ENCODE measurements around the gene PPP1R1A. TPM values are rescaled to one million over a fixed set of nuclear protein-coding genes. Genes with fewer than 3 reads are reported as not detected.

PPP1R1A gene
- total RNA-seq, 2 experiments from 2014 or later = not detected

GRCh38 chr12:54529581-54529980 lies 58.9 kb downstream of the PPP1R1A start:
- DNase-seq (ENCODE audit: low spot score) = no peak
- H3K4me1 ChIP-seq (ENCODE audit: insufficient read depth, low read length, poor library complexity, severe bottlenecking) = no peaks in the 10 kb centered on the region
- TF ChIP-seq EZH2phosphoT487 (IDR thresholded peaks at IDR 0.05; ENCODE audit: borderline replicate concordance, low read depth, low read length) = no peak
- no peak for TF ChIP-seq CTCF (conservative IDR thresholded peaks at IDR 0.05; ENCODE audit: low read length)
- no peak overlapping the region for H2AFZ ChIP-seq (ENCODE audit: low read length)
- no peak overlapping the region for H3K27ac ChIP-seq (ENCODE audit: low read depth, low read length, poor library complexity, severe bottlenecking)
- ChIA-PET POLR2A (no interaction called here), CTCF (ENCODE audit: unreplicated experiment) (interaction anchor here (0.7 kb wide), 1 partner anchor 573 kb away, joined by 4 read pairs; no protein-coding TSS in a partner anchor)
- no peaks in the 10 kb centered on the region for H3K79me2 ChIP-seq (ENCODE audit: insufficient read depth, low read depth, low read length)
- no peak overlapping the region for H3K4me3 ChIP-seq (ENCODE audit: low read depth, low read length, poor library complexity, severe bottlenecking)
- H3K4me2 ChIP-seq (ENCODE audit: low read length) = no peak overlapping the region
- BruUV-seq (replicated peaks) = no TSS peak
- H4K20me1 ChIP-seq (ENCODE audit: insufficient read depth, low read length) = no peaks in the 10 kb centered on the region
- H3K9me3 ChIP-seq (ENCODE audit: low read length) = no peaks in the 10 kb centered on the region
- no peaks in the 10 kb centered on the region for H3K9me2 ChIP-seq (ENCODE audit: insufficient read depth, low read length)
- intact Hi-C loops (cut with micrococcal nuclease; ENCODE audit: unreplicated experiment) = no loop called here
- H3K36me3 ChIP-seq (ENCODE audit: insufficient read depth, low read length) = peaks cover 99% of the 10 kb centered on the region

Other genes starting within 250 kb of the PPP1R1A start
- not detected in 2 replicates for gene GPR84, start 224.2 kb downstream of the PPP1R1A start, total RNA-seq (2014; rRNA removed; shearing (Covaris generic))
- 0.18 and 0.30 TPM in 2 replicates for gene GPR84, start 224.2 kb downstream of the PPP1R1A start, total RNA-seq (2022)
- gene ZNF385A, start 203.9 kb downstream of the PPP1R1A start, total RNA-seq (2014; rRNA removed; shearing (Covaris generic)) = 0.18 and 0.32 TPM in 2 replicates
- gene ZNF385A, start 203.9 kb downstream of the PPP1R1A start, total RNA-seq (2022) = 2.6 and 2.9 TPM in 2 replicates
- 0.06 and 1.0 TPM in 2 replicates for gene ITGA5, start 169.4 kb downstream of the PPP1R1A start, total RNA-seq (2014; rRNA removed; shearing (Covaris generic))
- 0.34 and 0.76 TPM in 2 replicates for gene ITGA5, start 169.4 kb downstream of the PPP1R1A start, total RNA-seq (2022)
- gene GTSF1, start 115.1 kb downstream of the PPP1R1A start, total RNA-seq (2014; rRNA removed; shearing (Covaris generic)) = 74.8 and 76.6 TPM in 2 replicates
- 93.0 and 103 TPM in 2 replicates for gene GTSF1, start 115.1 kb downstream of the PPP1R1A start, total RNA-seq (2022)
- 60.2 and 68.1 TPM in 2 replicates for gene NCKAP1L, start 90.9 kb downstream of the PPP1R1A start, total RNA-seq (2014; rRNA removed; shearing (Covaris generic))
- 112 and 136 TPM in 2 replicates for gene NCKAP1L, start 90.9 kb downstream of the PPP1R1A start, total RNA-seq (2022)
- 7.1 and 9.7 TPM in 2 replicates for gene PDE1B, start 39.1 kb downstream of the PPP1R1A start, total RNA-seq (2014; rRNA removed; shearing (Covaris generic))
- gene PDE1B, start 39.1 kb downstream of the PPP1R1A start, total RNA-seq (2022) = 14.9 and 17.4 TPM in 2 replicates
- gene LACRT, start 46.2 kb upstream of the PPP1R1A start, total RNA-seq (2014; rRNA removed; shearing (Covaris generic)) = not detected in 2 replicates
- gene LACRT, start 46.2 kb upstream of the PPP1R1A start, total RNA-seq (2022) = not detected in 2 replicates
- not detected in 2 replicates for gene DCD, start 59.7 kb upstream of the PPP1R1A start, total RNA-seq (2014; rRNA removed; shearing (Covaris generic))
- gene DCD, start 59.7 kb upstream of the PPP1R1A start, total RNA-seq (2022) = not detected in 2 replicates

Measured in OCI-LY7 (cell line).